Panc1 (cell line): ENCODE results near the gene HIPK2. TPM values are rescaled to one million over a fixed set of nuclear protein-coding genes. Genes with fewer than 3 reads are reported as not detected.

Experiments
- ATAC-seq: fragments of 200-7000 bp; cut with Tn5 transposase; 2 replicates; pipeline ENCODE4 v1.9.1; 2020; ENCODE audit warnings: mild to moderate bottlenecking, moderate library complexity
- BruUV-seq: library from RNA; stranded (reverse); fragments of 400-500 nt; replicated peaks from 2 replicates; lab custom pipeline; 2021; lab: Mats Ljungman, UMichigan
- CTCF ChIA-PET: fragments of 300-600 bp; sonication (Branson Sonifier 250); formaldehyde crosslinking; loops from one replicate; lab custom pipeline; 2022; ENCODE audit warnings: antibody characterized with exemption; lab: Charles Lee
- POLR2A ChIA-PET: fragments of 300-600 bp; sonication (Branson Sonifier 250); formaldehyde crosslinking; loops from one replicate; lab custom pipeline; 2022; ENCODE audit warnings: antibody characterized with exemption; lab: Charles Lee
- DNase-seq: peaks from one replicate; pipeline ENCODE4 v3.0.0-alpha.2; 2010; ENCODE audit warnings: low read depth, low spot score
- H3K27ac ChIP-seq: 2 replicates; pipeline ENCODE4 v1.5.1; 2011; ENCODE audit warnings: mild to moderate bottlenecking, low read length, inconsistent platforms
- H3K27me3 ChIP-seq: fragments of 200-500 bp; sonication (Bioruptor generic); 2 replicates; pipeline ENCODE4 v1.6.0; 2014; ENCODE audit warnings: low read length, inconsistent platforms; ENCODE audit not compliant: control insufficient read depth, insufficient read depth
- H3K36me3 ChIP-seq: fragments of 200-500 bp; sonication (Bioruptor generic); 2 replicates; pipeline ENCODE4 v1.5.1; 2014; ENCODE audit warnings: inconsistent platforms, mild to moderate bottlenecking, low read length, moderate library complexity; ENCODE audit not compliant: control insufficient read depth, insufficient read depth
- H3K4me1 ChIP-seq: 2 replicates; pipeline ENCODE4 v1.5.1; 2011; ENCODE audit warnings: inconsistent platforms, mild to moderate bottlenecking, low read length, moderate library complexity; ENCODE audit not compliant: control insufficient read depth, insufficient read depth
- H3K4me3 ChIP-seq, 2 experiments: 2 replicates each; pipeline ENCODE4 v1.5.1; 2011 to 2012; ENCODE audit warnings: low read depth in 2 of 2, low read length in 2 of 2, mild to moderate bottlenecking in 2 of 2, inconsistent platforms in 1 of 2, moderate library complexity in 1 of 2
- H3K9me3 ChIP-seq: fragments of 200-500 bp; sonication (Bioruptor generic); 2 replicates; pipeline ENCODE4 v1.5.1; 2014; ENCODE audit warnings: low read depth, mild to moderate bottlenecking, inconsistent platforms, low read length, moderate library complexity; ENCODE audit not compliant: control insufficient read depth, insufficient read depth
- POLR2AphosphoS5 ChIP-seq: IDR thresholded peaks from 2 replicates; pipeline ENCODE4 v1.6.1; 2012; ENCODE audit warnings: mild to moderate bottlenecking, low read depth, low read length, moderate library complexity
- REST ChIP-seq, 2 experiments: IDR thresholded peaks; 2 replicates each; pipeline ENCODE4 v1.6.1; 2011 to 2012; ENCODE audit warnings: low read depth in 2 of 2, control low read depth in 1 of 2, low read length in 1 of 2, mild to moderate bottlenecking in 1 of 2, moderate library complexity in 1 of 2; ENCODE audit not compliant: insufficient read depth in 1 of 2
- SIN3A ChIP-seq: IDR thresholded peaks from 2 replicates; pipeline ENCODE4 v1.6.1; 2012; ENCODE audit warnings: low read depth, mild to moderate bottlenecking, low read length, moderate library complexity, borderline replicate concordance; ENCODE audit not compliant: insufficient read depth
- TCF7L2 ChIP-seq: IDR thresholded peaks from 2 replicates; pipeline ENCODE4 v1.6.1; 2011; ENCODE audit warnings: mild to moderate bottlenecking, low read depth, low read length, inconsistent platforms
- in situ Hi-C: cut with HindIII; loops from 2 replicates; pipeline ENCODE4 v1.10.0; 2016; ENCODE audit warnings: low sequenced_read_pairs, low pct_unique_long_range_greater_than_20kb
- intact Hi-C: fragments of 100-400 bp; cut with micrococcal nuclease; formaldehyde crosslinking; loops from one replicate; pipeline ENCODE4 v1.10.0; 2022; ENCODE audit not compliant: unreplicated experiment
- total RNA-seq: library from RNA; stranded (reverse); gene quantifications from one replicate; pipeline ENCODE4 v1.2.1, GENCODE V29; 2021; ENCODE audit not compliant: unreplicated experiment
- TF ChIP-seq, protein P1 (sequence below): fragments of 450-650 bp; IDR thresholded peaks from 2 replicates; pipeline ENCODE4 v1.5.1; 2017; ENCODE audit warnings: mild to moderate bottlenecking

HIPK2 gene
- total RNA-seq, 1 experiment from 2014 or later: 34.1 TPM

- ATAC-seq (no peak), DNase-seq (no peak)
- no peak for TF ChIP-seq TCF7L2
- ChIA-PET CTCF (no interaction called here), POLR2A (interaction anchor here (0.6 kb wide), 1 partner anchor 13 kb away, joined by 3 read pairs; no protein-coding TSS in a partner anchor)
- H3K4me3 ChIP-seq: no peak overlapping the region
- in situ Hi-C loops (no loop called here), intact Hi-C loops (no loop called here)
- no TSS peak for BruUV-seq
- H3K4me1 ChIP-seq: no peaks in the 10 kb centered on the region
- H3K36me3 ChIP-seq: peaks cover 4% of the 10 kb centered on the region
- no peaks in the 10 kb centered on the region for H3K9me3 ChIP-seq
- no peaks in the 10 kb centered on the region for H3K27me3 ChIP-seq
- no peak overlapping the region for H3K27ac ChIP-seq
Measured at GRCh38 chr7:139598642-139599041, 179.2 kb downstream of the HIPK2 start.

DNA sequence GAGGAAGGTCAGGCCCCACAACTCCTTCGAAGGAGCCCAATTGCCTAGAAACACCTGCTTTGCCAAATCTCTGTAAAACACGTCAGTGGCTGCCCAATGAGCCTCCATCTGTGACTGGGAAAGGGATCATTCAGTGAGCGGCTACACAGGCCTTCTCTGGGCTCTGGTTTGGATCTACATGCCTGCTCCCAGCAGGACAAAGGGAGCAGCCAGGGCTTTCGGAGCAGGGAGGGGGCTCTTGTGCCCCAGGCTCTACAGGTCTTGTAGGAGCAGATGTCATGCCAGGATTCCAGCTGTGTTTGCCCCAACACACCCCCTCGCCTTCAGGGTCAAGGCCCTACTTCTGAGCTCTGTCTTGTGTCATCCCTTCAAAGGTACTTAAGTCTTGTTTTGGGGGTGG is 180.8 kb downstream of the HIPK2 start:
- Histone ChIP-seq H3K4me3 (no peak overlapping the region), H3K27me3 (no peaks in the 10 kb centered on the region), H3K36me3 (peaks cover 4% of the 10 kb centered on the region), H3K27ac (no peak overlapping the region), H3K9me3 (no peaks in the 10 kb centered on the region), H3K4me1 (no peaks in the 10 kb centered on the region)
- ChIA-PET POLR2A (no interaction called here), CTCF (no interaction called here)
- in situ Hi-C loops (no loop called here), intact Hi-C loops (no loop called here)
- no TSS peak for BruUV-seq
- TF ChIP-seq REST (IDR thresholded peaks at IDR 0.05; ENCODE audit: insufficient read depth in 1 of 2, low read depth in 2 of 2, low read length in 1 of 2) (no peak), SIN3A (no peak), TCF7L2 (no peak), POLR2AphosphoS5 (no peak)
- TF ChIP-seq, protein P1, sequence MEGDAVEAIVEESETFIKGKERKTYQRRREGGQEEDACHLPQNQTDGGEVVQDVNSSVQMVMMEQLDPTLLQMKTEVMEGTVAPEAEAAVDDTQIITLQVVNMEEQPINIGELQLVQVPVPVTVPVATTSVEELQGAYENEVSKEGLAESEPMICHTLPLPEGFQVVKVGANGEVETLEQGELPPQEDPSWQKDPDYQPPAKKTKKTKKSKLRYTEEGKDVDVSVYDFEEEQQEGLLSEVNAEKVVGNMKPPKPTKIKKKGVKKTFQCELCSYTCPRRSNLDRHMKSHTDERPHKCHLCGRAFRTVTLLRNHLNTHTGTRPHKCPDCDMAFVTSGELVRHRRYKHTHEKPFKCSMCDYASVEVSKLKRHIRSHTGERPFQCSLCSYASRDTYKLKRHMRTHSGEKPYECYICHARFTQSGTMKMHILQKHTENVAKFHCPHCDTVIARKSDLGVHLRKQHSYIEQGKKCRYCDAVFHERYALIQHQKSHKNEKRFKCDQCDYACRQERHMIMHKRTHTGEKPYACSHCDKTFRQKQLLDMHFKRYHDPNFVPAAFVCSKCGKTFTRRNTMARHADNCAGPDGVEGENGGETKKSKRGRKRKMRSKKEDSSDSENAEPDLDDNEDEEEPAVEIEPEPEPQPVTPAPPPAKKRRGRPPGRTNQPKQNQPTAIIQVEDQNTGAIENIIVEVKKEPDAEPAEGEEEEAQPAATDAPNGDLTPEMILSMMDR: no peak
- DNase-seq: no peak
- no peak for ATAC-seq

GRCh38 chr7:139596626-139597025 is 181.2 kb downstream of the HIPK2 start:
- TF ChIP-seq SIN3A (no peak), REST (IDR thresholded peaks at IDR 0.05; ENCODE audit: insufficient read depth in 1 of 2, low read depth in 2 of 2, low read length in 1 of 2) (no peak), TCF7L2 (no peak), POLR2AphosphoS5 (no peak)
- TF ChIP-seq, protein P1: no peak
- no peaks in the 10 kb centered on the region for H3K9me3 ChIP-seq
- no peak overlapping the region for H3K4me3 ChIP-seq
- no peaks in the 10 kb centered on the region for H3K27me3 ChIP-seq
- H3K4me1 ChIP-seq: no peaks in the 10 kb centered on the region
- CTCF ChIA-PET: no interaction called here
- no TSS peak for BruUV-seq
- ATAC-seq (no peak), DNase-seq (no peak)
- H3K36me3 ChIP-seq: peaks cover 4% of the 10 kb centered on the region
- in situ Hi-C loops: no loop called here
- H3K27ac ChIP-seq: no peak overlapping the region
- intact Hi-C loops: no loop called here
- POLR2A ChIA-PET: no interaction called here
